CD8-positive, alpha-beta memory T cell (primary cell): ENCODE results near the gene FMN1. TPM values are rescaled to one million over a fixed set of nuclear protein-coding genes. Genes with fewer than 3 reads are reported as not detected.
A peak's percentile ranks its signal among the peaks of the same experiment; 100 is the strongest.

Source experiments
- CTCF ChIA-PET: fragments of 350-600 bp; sonication (Branson Sonifier 250); formaldehyde crosslinking; loops from one replicate; lab custom pipeline; 2021; ENCODE audit warnings: antibody characterized with exemption; lab: Charles Lee
- POLR2A ChIA-PET: fragments of 350-600 bp; sonication (Branson Sonifier 250); formaldehyde crosslinking; loops from one replicate; lab custom pipeline; 2021; ENCODE audit warnings: antibody characterized with exemption; lab: Charles Lee
- DNase-seq, 5 donors: peaks; one replicate each; pipeline versions ENCODE4 v3.0.0 to v3.0.0-alpha.2; 2020 to 2022; ENCODE audit warnings: mixed read lengths in 1 of 5
- H3K27ac ChIP-seq: one replicate; pipeline ENCODE4 v1.7.0; 2013; ENCODE audit warnings: low read depth, mild to moderate bottlenecking, low read length, moderate library complexity
- H3K27me3 ChIP-seq: 2 replicates; pipeline ENCODE4 v1.7.0; 2013; ENCODE audit warnings: low read length, mild to moderate bottlenecking; ENCODE audit not compliant: insufficient read depth, poor library complexity, severe bottlenecking
- H3K36me3 ChIP-seq: 2 replicates; pipeline ENCODE4 v1.7.0; 2013; ENCODE audit warnings: mild to moderate bottlenecking, low read length, moderate library complexity; ENCODE audit not compliant: insufficient read depth
- H3K4me1 ChIP-seq: 2 replicates; pipeline ENCODE4 v1.7.0; 2013; ENCODE audit warnings: mild to moderate bottlenecking, low read length, moderate library complexity; ENCODE audit not compliant: insufficient read depth
- H3K4me3 ChIP-seq: 2 replicates; pipeline ENCODE4 v1.7.0; 2013; ENCODE audit warnings: mild to moderate bottlenecking, low read length
- H3K9me3 ChIP-seq: 2 replicates; pipeline ENCODE4 v1.7.0; 2013; ENCODE audit warnings: mild to moderate bottlenecking, low read length
- H3K27ac Mint-ChIP-seq, 8 donors: one replicate each; pipeline ENCODE4 v1.8.0; 2020 to 2021; ENCODE audit warnings: mixed read lengths in 8 of 8, mild to moderate bottlenecking in 6 of 8, inconsistent platforms in 3 of 8, moderate library complexity in 3 of 8
- H3K27me3 Mint-ChIP-seq, 2 donors: one replicate each; pipeline ENCODE4 v1.8.0; 2020 to 2021; ENCODE audit warnings: mixed read lengths in 2 of 2, mild to moderate bottlenecking in 1 of 2, moderate library complexity in 1 of 2
- H3K36me3 Mint-ChIP-seq, 3 donors: one replicate each; pipeline ENCODE4 v1.8.0; 2020 to 2021; ENCODE audit warnings: mixed read lengths in 3 of 3, inconsistent platforms in 1 of 3, mild to moderate bottlenecking in 1 of 3
- H3K4me1 Mint-ChIP-seq, 3 donors: one replicate each; pipeline ENCODE4 v1.8.0; 2020 to 2021; ENCODE audit warnings: mixed read lengths in 3 of 3, inconsistent platforms in 1 of 3, mild to moderate bottlenecking in 1 of 3
- H3K4me3 Mint-ChIP-seq, 7 donors: one replicate each; pipeline ENCODE4 v1.8.0; 2020 to 2021; ENCODE audit warnings: mixed read lengths in 7 of 7, mild to moderate bottlenecking in 6 of 7, moderate library complexity in 4 of 7, inconsistent platforms in 2 of 7
- H3K9me3 Mint-ChIP-seq, 5 donors: one replicate each; pipeline ENCODE4 v1.8.0; 2020 to 2022; ENCODE audit warnings: mixed read lengths in 5 of 5, mild to moderate bottlenecking in 3 of 5, moderate library complexity in 2 of 5, inconsistent platforms in 1 of 5
- polyA plus RNA-seq: library from polyadenylated mRNA; unstranded; fragments of 300-500 nt; fragmentation: Illumina TruSeq; gene quantifications from one replicate; pipeline ENCODE4 v1.2.3, GENCODE V29; 2021
- total RNA-seq, 2 experiments: library from RNA; stranded (reverse); gene quantifications; one replicate each; pipeline ENCODE4 v1.2.3, GENCODE V29; 2021

FMN1 gene
- total and polyA plus RNA-seq, 3 experiments from 2014 or later: 0.09 to 0.24 (median 0.11) TPM

GRCh38 chr15:33019354-33019981, 175.0 kb downstream of the FMN1 start:
- peaks cover 0 to 28% (median 0%) of the 10 kb centered on the region in 3 donors for H3K4me1 Mint-ChIP-seq
- POLR2A ChIA-PET: no interaction called here
- peaks cover 0 to 2% (median 0%) of the 10 kb centered on the region in 5 donors for H3K9me3 Mint-ChIP-seq
- Histone ChIP-seq H3K27me3 (no peaks in the 10 kb centered on the region), H3K36me3 (no peaks in the 10 kb centered on the region), H3K9me3 (no peaks in the 10 kb centered on the region), H3K4me3 (no peak overlapping the region), H3K4me1 (no peaks in the 10 kb centered on the region), H3K27ac (no peak overlapping the region)
- no peak for DNase-seq
- no peaks in the 10 kb centered on the region for H3K27me3 Mint-ChIP-seq
- H3K4me3 Mint-ChIP-seq: no peak overlapping the region
- peaks cover 0 to 6% (median 0%) of the 10 kb centered on the region in 3 donors for H3K36me3 Mint-ChIP-seq
- H3K27ac Mint-ChIP-seq: no peak overlapping the region
- CTCF ChIA-PET: no interaction called here

- POLR2A ChIA-PET: no interaction called here
- no peaks in the 10 kb centered on the region for H3K9me3 ChIP-seq
- Mint-ChIP-seq H3K36me3 (peaks cover 0 to 4% (median 0%) of the 10 kb centered on the region in 3 donors), H3K4me1 (peaks cover 0 to 5% (median 0%) of the 10 kb centered on the region in 3 donors), H3K4me3 (no peak overlapping the region), H3K27ac (no peak overlapping the region), H3K9me3 (peaks cover 0 to 2% (median 0%) of the 10 kb centered on the region in 5 donors), H3K27me3 (no peaks in the 10 kb centered on the region)
- no peak overlapping the region for H3K4me3 ChIP-seq
- no peak overlapping the region for H3K27ac ChIP-seq
- peak in 1 of 5 donors; percentile 27 for DNase-seq
- no peaks in the 10 kb centered on the region for H3K27me3 ChIP-seq
- CTCF ChIA-PET: no interaction called here
- H3K4me1 ChIP-seq: no peaks in the 10 kb centered on the region
- no peaks in the 10 kb centered on the region for H3K36me3 ChIP-seq
Measured at GRCh38 chr15:33016405-33017024, 178.0 kb downstream of the FMN1 start.

- peaks cover 0 to 2% (median 0%) of the 10 kb centered on the region in 5 donors for H3K9me3 Mint-ChIP-seq
- Histone ChIP-seq H3K27ac (no peak overlapping the region), H3K9me3 (no peaks in the 10 kb centered on the region), H3K27me3 (no peaks in the 10 kb centered on the region), H3K36me3 (no peaks in the 10 kb centered on the region), H3K4me1 (no peaks in the 10 kb centered on the region), H3K4me3 (no peak overlapping the region)
- ChIA-PET CTCF (no interaction called here), POLR2A (no interaction called here)
- no peak for DNase-seq
- H3K4me1 Mint-ChIP-seq: peaks cover 0 to 4% (median 0%) of the 10 kb centered on the region in 3 donors
- no peak overlapping the region for H3K4me3 Mint-ChIP-seq
- peaks cover 0 to under 1% of the 10 kb centered on the region in 2 donors for H3K27me3 Mint-ChIP-seq
- H3K27ac Mint-ChIP-seq: no peak overlapping the region
- H3K36me3 Mint-ChIP-seq: peaks cover 0 to 4% (median 0%) of the 10 kb centered on the region in 3 donors
Measured at GRCh38 chr15:33014586-33014985, 179.9 kb downstream of the FMN1 start.

- H3K4me3 Mint-ChIP-seq: no peak overlapping the region
- Histone ChIP-seq H3K4me1 (no peaks in the 10 kb centered on the region), H3K27ac (no peak overlapping the region), H3K9me3 (no peaks in the 10 kb centered on the region), H3K4me3 (no peak overlapping the region), H3K36me3 (no peaks in the 10 kb centered on the region), H3K27me3 (no peaks in the 10 kb centered on the region)
- ChIA-PET POLR2A (no interaction called here), CTCF (no interaction called here)
- peaks cover 0 to 4% (median 0%) of the 10 kb centered on the region in 3 donors for H3K4me1 Mint-ChIP-seq
- no peak for DNase-seq
- peaks cover 0 to 4% (median 0%) of the 10 kb centered on the region in 3 donors for H3K36me3 Mint-ChIP-seq
- peaks cover 0 to 2% (median 0%) of the 10 kb centered on the region in 5 donors for H3K9me3 Mint-ChIP-seq
- H3K27ac Mint-ChIP-seq: no peak overlapping the region
- peaks cover 0 to 3% of the 10 kb centered on the region in 2 donors for H3K27me3 Mint-ChIP-seq
Measured at GRCh38 chr15:33013827-33014445, 180.6 kb downstream of the FMN1 start.

- Mint-ChIP-seq H3K4me1 (peaks cover 0 to 4% (median 0%) of the 10 kb centered on the region in 3 donors), H3K27me3 (peaks cover 3% of the 10 kb centered on the region in 2 donors), H3K27ac (no peak overlapping the region), H3K4me3 (no peak overlapping the region), H3K9me3 (peaks cover 0 to 2% (median 0%) of the 10 kb centered on the region in 5 donors), H3K36me3 (peaks cover 0 to 1% (median 0%) of the 10 kb centered on the region in 3 donors)
- Histone ChIP-seq H3K9me3 (no peaks in the 10 kb centered on the region), H3K4me1 (no peaks in the 10 kb centered on the region), H3K4me3 (no peak overlapping the region), H3K27me3 (no peaks in the 10 kb centered on the region), H3K27ac (no peak overlapping the region), H3K36me3 (no peaks in the 10 kb centered on the region)
- no peak for DNase-seq
- ChIA-PET CTCF (no interaction called here), POLR2A (no interaction called here)
Measured at GRCh38 chr15:33011976-33012375, 182.5 kb downstream of the FMN1 start.

GRCh38 chr15:33009603-33010002, 184.9 kb downstream of the FMN1 start:
- no peaks in the 10 kb centered on the region for H3K9me3 ChIP-seq
- peaks cover 0 to 2% (median 0%) of the 10 kb centered on the region in 3 donors for H3K36me3 Mint-ChIP-seq
- no peak overlapping the region for H3K4me3 ChIP-seq
- H3K27me3 ChIP-seq: no peaks in the 10 kb centered on the region
- CTCF ChIA-PET: no interaction called here
- H3K27me3 Mint-ChIP-seq: peaks cover 3 to 10% of the 10 kb centered on the region in 2 donors
- H3K36me3 ChIP-seq: no peaks in the 10 kb centered on the region
- H3K4me1 ChIP-seq: no peaks in the 10 kb centered on the region
- H3K27ac ChIP-seq: no peak overlapping the region
- DNase-seq: no peak
- H3K4me1 Mint-ChIP-seq: no peaks in the 10 kb centered on the region
- H3K4me3 Mint-ChIP-seq: no peak overlapping the region
- POLR2A ChIA-PET: no interaction called here
- peaks cover 0 to 3% (median 0%) of the 10 kb centered on the region in 5 donors for H3K9me3 Mint-ChIP-seq
- H3K27ac Mint-ChIP-seq: no peak overlapping the region

- ChIA-PET CTCF (no interaction called here), POLR2A (no interaction called here)
- no peak overlapping the region for H3K4me3 Mint-ChIP-seq
- H3K27ac ChIP-seq: no peak overlapping the region
- H3K36me3 Mint-ChIP-seq: peaks cover 0 to 2% (median 0%) of the 10 kb centered on the region in 3 donors
- no peak overlapping the region for H3K4me3 ChIP-seq
- no peak overlapping the region for H3K27ac Mint-ChIP-seq
- no peaks in the 10 kb centered on the region for H3K36me3 ChIP-seq
- DNase-seq: no peak
- H3K9me3 ChIP-seq: no peaks in the 10 kb centered on the region
- H3K9me3 Mint-ChIP-seq: peaks cover 0 to 3% (median 1%) of the 10 kb centered on the region in 5 donors
- H3K27me3 ChIP-seq: no peaks in the 10 kb centered on the region
- H3K4me1 Mint-ChIP-seq: no peaks in the 10 kb centered on the region
- peaks cover 3 to 10% of the 10 kb centered on the region in 2 donors for H3K27me3 Mint-ChIP-seq
- no peaks in the 10 kb centered on the region for H3K4me1 ChIP-seq
Measured at GRCh38 chr15:33009026-33009425, 185.5 kb downstream of the FMN1 start.
